Renal cortical epithelial cell (primary cell): ENCODE measurements around the gene TPRX2. TPM values are rescaled to one million over a fixed set of nuclear protein-coding genes. Genes with fewer than 3 reads are reported as not detected.

ENCODE experiments used
- total RNA-seq: library from RNA; depleted of rRNA; stranded (reverse); fragments of >200 nt; gene quantifications from 2 replicates; pipeline ENCODE4 v1.2.3, GENCODE V29; 2014

The TPRX2 gene
- total RNA-seq, 1 donor from 2014 or later = not detected

Other genes starting within 250 kb of the TPRX2 start
- gene EHD2, start 145.8 kb upstream of the TPRX2 start, total RNA-seq = 43.9 and 172 TPM in 2 replicates
- 62.0 and 74.8 TPM in 2 replicates for gene NOP53, start 113.7 kb upstream of the TPRX2 start, total RNA-seq
- 47.1 and 217 TPM in 2 replicates for gene SELENOW, start 80.5 kb upstream of the TPRX2 start, total RNA-seq
- gene TPRX1, start 54.7 kb upstream of the TPRX2 start, total RNA-seq = not detected in 2 replicates
- not detected in 2 replicates for gene CRX, start 37.3 kb upstream of the TPRX2 start, total RNA-seq
- gene SULT2A1, start 27.1 kb downstream of the TPRX2 start, total RNA-seq = not detected in 2 replicates
- not detected in 2 replicates for gene BSPH1, start 132.9 kb downstream of the TPRX2 start, total RNA-seq
- not detected in 2 replicates for gene ELSPBP1, start 135.4 kb downstream of the TPRX2 start, total RNA-seq
- gene CABP5, start 184.8 kb downstream of the TPRX2 start, total RNA-seq = not detected in 2 replicates